ENCODE results near the gene NLRC5. TPM values are rescaled to one million over a fixed set of nuclear protein-coding genes. Genes with fewer than 3 reads are reported as not detected.

NLRC5 gene
- total RNA-seq, 2 donors from 2014 or later = 0.64 to 0.97 TPM

DNA sequence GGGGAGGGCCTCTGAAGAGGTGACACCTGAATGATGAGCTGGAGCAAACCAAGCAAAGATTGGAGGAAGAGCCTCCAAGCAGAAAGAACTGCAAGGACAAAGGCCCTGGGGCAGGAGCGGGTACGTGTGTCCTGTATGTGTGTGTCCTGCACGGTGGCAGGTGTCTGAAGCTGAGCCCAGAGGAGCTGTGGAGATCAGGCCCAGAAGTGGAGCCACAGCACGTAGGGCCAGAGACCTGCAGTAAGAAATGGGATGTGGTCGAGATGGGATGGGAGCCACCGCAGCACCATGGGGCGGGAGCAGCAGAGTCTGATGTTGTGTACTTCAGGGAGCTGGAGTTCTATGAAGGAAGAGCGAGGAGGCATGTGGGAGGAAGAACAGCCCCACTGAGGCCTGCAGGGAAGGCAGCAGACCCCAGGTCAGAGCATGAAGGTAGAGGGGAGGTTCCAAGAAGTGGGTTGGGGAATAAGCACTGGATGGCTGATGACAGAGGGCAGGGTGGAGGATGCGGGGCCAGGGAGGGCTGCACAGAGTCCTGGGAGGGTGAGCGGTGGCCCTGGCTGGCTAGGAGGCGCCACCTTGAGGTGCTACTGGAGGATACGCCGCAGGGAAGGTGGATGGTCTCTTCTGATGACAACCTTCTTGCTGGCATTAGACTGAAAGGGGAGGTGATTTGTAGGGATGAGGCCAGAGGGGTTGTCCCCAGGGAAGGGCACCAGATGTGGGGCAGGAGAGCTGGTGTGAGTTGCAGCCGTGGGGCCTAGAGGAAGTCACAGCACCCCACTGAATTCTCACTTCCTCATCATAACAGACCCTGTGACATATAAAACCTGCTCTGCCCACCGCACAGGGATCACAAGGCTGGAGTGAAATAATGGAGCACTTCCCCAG is 38.2 kb upstream of the NLRC5 start:
- no peaks in the 10 kb centered on the region for H3K27me3 Mint-ChIP-seq (ENCODE audit: insufficient read depth)
- peaks cover 10% of the 10 kb centered on the region for H3K9me3 Mint-ChIP-seq
- WGBS, 2 experiments (ENCODE audit: insufficient coverage in 1 of 2, insufficient read length in 1 of 2) = 76 to 96% methylated on average over 9 to 15 of the region's 15 CpGs
- DNase-seq = peak; percentile 88
- Histone ChIP-seq H3K36me3 (ENCODE audit: control insufficient read depth, insufficient read depth, low read length) (no peaks in the 10 kb centered on the region), H3K27ac (ENCODE audit: low read depth, low read length) (no peak overlapping the region), H3K9me3 (ENCODE audit: control insufficient read depth, low read length) (no peaks in the 10 kb centered on the region), H3K9ac (ENCODE audit: extremely low read depth, low read length, poor library complexity, severe bottlenecking) (no peak overlapping the region), H3K4me1 (ENCODE audit: control insufficient read depth, insufficient read depth, low read length) (no peaks in the 10 kb centered on the region), H3K27me3 (ENCODE audit: control insufficient read depth, insufficient read depth, low read length, poor library complexity, severe bottlenecking) (no peaks in the 10 kb centered on the region), H3K4me3 (ENCODE audit: low read length) (no peak overlapping the region)
- no peak overlapping the region for H3K4me3 Mint-ChIP-seq
- H3K27ac Mint-ChIP-seq = no peak overlapping the region
- TF ChIP-seq, protein P1, sequence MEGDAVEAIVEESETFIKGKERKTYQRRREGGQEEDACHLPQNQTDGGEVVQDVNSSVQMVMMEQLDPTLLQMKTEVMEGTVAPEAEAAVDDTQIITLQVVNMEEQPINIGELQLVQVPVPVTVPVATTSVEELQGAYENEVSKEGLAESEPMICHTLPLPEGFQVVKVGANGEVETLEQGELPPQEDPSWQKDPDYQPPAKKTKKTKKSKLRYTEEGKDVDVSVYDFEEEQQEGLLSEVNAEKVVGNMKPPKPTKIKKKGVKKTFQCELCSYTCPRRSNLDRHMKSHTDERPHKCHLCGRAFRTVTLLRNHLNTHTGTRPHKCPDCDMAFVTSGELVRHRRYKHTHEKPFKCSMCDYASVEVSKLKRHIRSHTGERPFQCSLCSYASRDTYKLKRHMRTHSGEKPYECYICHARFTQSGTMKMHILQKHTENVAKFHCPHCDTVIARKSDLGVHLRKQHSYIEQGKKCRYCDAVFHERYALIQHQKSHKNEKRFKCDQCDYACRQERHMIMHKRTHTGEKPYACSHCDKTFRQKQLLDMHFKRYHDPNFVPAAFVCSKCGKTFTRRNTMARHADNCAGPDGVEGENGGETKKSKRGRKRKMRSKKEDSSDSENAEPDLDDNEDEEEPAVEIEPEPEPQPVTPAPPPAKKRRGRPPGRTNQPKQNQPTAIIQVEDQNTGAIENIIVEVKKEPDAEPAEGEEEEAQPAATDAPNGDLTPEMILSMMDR (conservative IDR thresholded peaks at IDR 0.05) = peak; percentile 79
- H3K4me1 Mint-ChIP-seq = peaks cover 7% of the 10 kb centered on the region
- no peaks in the 10 kb centered on the region for H3K36me3 Mint-ChIP-seq (ENCODE audit: low read depth)

DNA sequence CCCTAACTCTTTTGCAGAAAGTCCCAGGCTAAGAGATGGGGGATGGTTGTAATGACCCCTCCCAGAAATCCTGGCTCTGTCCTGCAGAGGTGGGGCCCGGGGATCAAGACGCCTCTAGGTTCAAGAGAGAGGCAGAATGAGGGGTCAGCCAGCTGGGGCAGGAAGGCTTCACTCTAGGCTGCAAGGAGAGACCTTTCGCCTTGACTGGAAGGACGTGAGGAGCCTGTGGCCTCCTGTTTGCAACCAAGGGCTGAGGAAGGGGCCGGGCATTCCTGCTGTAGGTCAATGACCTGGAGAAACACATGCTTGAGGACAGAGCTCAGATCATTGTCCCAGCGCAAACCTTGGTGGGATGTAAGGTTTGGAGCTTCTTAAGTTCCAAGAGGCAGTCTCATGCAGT is 36.4 kb upstream of the NLRC5 start:
- no peak overlapping the region for H3K27ac Mint-ChIP-seq
- no peak overlapping the region for H3K9ac ChIP-seq (ENCODE audit: extremely low read depth, low read length, poor library complexity, severe bottlenecking)
- H3K27me3 Mint-ChIP-seq (ENCODE audit: insufficient read depth) = no peaks in the 10 kb centered on the region
- TF ChIP-seq, protein P1 (conservative IDR thresholded peaks at IDR 0.05) = no peak
- peaks cover 3% of the 10 kb centered on the region for H3K4me1 Mint-ChIP-seq
- no peaks in the 10 kb centered on the region for H3K27me3 ChIP-seq (ENCODE audit: control insufficient read depth, insufficient read depth, low read length, poor library complexity, severe bottlenecking)
- H3K27ac ChIP-seq (ENCODE audit: low read depth, low read length) = no peak overlapping the region
- peaks cover 12% of the 10 kb centered on the region for H3K9me3 Mint-ChIP-seq
- no peak for DNase-seq
- H3K9me3 ChIP-seq (ENCODE audit: control insufficient read depth, low read length) = no peaks in the 10 kb centered on the region
- H3K36me3 ChIP-seq (ENCODE audit: control insufficient read depth, insufficient read depth, low read length) = no peaks in the 10 kb centered on the region
- no peaks in the 10 kb centered on the region for H3K36me3 Mint-ChIP-seq (ENCODE audit: low read depth)
- no peak overlapping the region for H3K4me3 ChIP-seq (ENCODE audit: low read length)
- WGBS, 2 experiments (ENCODE audit: insufficient coverage in 1 of 2, insufficient read length in 1 of 2) = 86% methylated on average over 3 to 6 of the region's 6 CpGs
- H3K4me1 ChIP-seq (ENCODE audit: control insufficient read depth, insufficient read depth, low read length) = no peaks in the 10 kb centered on the region
- H3K4me3 Mint-ChIP-seq = no peak overlapping the region

DNA sequence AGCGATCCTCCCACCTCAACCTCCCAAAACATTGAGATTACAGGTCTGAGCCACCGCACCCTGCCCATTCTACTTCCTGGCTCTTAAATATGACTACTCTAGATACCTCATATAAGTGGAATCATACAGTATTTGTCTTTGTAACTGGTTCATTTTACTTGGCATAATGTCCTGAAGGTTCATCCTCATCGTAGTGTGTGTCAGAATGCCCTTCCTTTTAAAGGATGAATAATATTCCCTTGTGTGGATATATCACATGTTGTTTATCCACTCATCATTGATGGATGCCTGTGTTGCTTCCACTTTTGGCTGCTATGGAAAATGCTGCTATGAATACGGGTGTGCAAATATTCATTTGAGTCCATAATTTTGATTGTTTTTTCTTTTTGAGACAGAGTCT is 33.3 kb upstream of the NLRC5 start:
- Mint-ChIP-seq H3K9me3 (peaks cover 12% of the 10 kb centered on the region), H3K27ac (no peak overlapping the region), H3K4me1 (no peaks in the 10 kb centered on the region)

More for the DNA sequence above, 33.3 kb upstream of the NLRC5 start:
- H3K4me3 ChIP-seq (ENCODE audit: low read length) = no peak overlapping the region
- H3K27me3 ChIP-seq (ENCODE audit: control insufficient read depth, insufficient read depth, low read length, poor library complexity, severe bottlenecking) = no peaks in the 10 kb centered on the region
- no peaks in the 10 kb centered on the region for H3K4me1 ChIP-seq (ENCODE audit: control insufficient read depth, insufficient read depth, low read length)
- 85 to 90% methylated on average over 2 to 4 of the region's 4 CpGs for whole genome bisulfite sequencing, 2 experiments (ENCODE audit: insufficient coverage in 1 of 2, insufficient read length in 1 of 2)
- H3K4me3 Mint-ChIP-seq = no peak overlapping the region
- H3K36me3 Mint-ChIP-seq (ENCODE audit: low read depth) = no peaks in the 10 kb centered on the region
- no peaks in the 10 kb centered on the region for H3K9me3 ChIP-seq (ENCODE audit: control insufficient read depth, low read length)
- TF ChIP-seq, protein P1 (conservative IDR thresholded peaks at IDR 0.05) = no peak
- DNase-seq = no peak
- no peak overlapping the region for H3K27ac ChIP-seq (ENCODE audit: low read depth, low read length)
- no peaks in the 10 kb centered on the region for H3K27me3 Mint-ChIP-seq (ENCODE audit: insufficient read depth)
- no peaks in the 10 kb centered on the region for H3K36me3 ChIP-seq (ENCODE audit: control insufficient read depth, insufficient read depth, low read length)
- H3K9ac ChIP-seq (ENCODE audit: extremely low read depth, low read length, poor library complexity, severe bottlenecking) = no peak overlapping the region

Data from endodermal cell (in vitro differentiated cells).